GM19193 (cell line): ENCODE measurements around the gene TMEM135.

Experiments
- POLR2A ChIP-seq: IDR thresholded peaks from 4 replicates; pipeline ENCODE4 v1.6.1; 2011; ENCODE audit not compliant: insufficient read depth, insufficient read length; ENCODE audit errors: extremely low read depth

Gene TMEM135

GRCh38 chr11:87114093-87114492 is 76.4 kb downstream of the TMEM135 start:
- TF ChIP-seq POLR2A = no peak

- no peak for TF ChIP-seq POLR2A
Measured at GRCh38 chr11:87116185-87116584, 78.5 kb downstream of the TMEM135 start.

- no peak for TF ChIP-seq POLR2A
Measured at GRCh38 chr11:87120937-87121336, 83.2 kb downstream of the TMEM135 start.

GRCh38 chr11:87122852-87123251 is 85.1 kb downstream of the TMEM135 start:
- no peak for TF ChIP-seq POLR2A

GRCh38 chr11:87125257-87125656 is 87.5 kb downstream of the TMEM135 start:
- TF ChIP-seq POLR2A = no peak

GRCh38 chr11:87127101-87127500 is 89.4 kb downstream of the TMEM135 start:
- TF ChIP-seq POLR2A = no peak

DNA sequence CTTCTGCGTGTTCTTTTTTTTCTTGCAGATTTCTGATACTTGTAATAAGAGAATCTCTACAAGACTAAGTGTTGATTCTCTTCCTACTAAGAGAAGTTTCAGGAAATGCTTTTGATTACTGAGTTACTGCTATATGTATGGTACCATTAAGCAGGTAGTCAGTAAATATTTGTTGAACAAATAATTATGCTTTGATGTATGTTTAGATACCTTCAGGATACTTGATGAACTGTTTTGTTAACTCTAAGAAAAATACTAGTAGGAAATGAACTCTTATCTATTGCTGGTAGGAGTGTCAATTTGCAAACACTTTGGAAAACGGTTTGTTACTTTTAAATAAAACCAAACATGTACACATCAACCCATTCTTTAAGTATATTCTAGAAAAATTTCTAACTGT is 90.6 kb downstream of the TMEM135 start:
- TF ChIP-seq POLR2A = no peak

DNA sequence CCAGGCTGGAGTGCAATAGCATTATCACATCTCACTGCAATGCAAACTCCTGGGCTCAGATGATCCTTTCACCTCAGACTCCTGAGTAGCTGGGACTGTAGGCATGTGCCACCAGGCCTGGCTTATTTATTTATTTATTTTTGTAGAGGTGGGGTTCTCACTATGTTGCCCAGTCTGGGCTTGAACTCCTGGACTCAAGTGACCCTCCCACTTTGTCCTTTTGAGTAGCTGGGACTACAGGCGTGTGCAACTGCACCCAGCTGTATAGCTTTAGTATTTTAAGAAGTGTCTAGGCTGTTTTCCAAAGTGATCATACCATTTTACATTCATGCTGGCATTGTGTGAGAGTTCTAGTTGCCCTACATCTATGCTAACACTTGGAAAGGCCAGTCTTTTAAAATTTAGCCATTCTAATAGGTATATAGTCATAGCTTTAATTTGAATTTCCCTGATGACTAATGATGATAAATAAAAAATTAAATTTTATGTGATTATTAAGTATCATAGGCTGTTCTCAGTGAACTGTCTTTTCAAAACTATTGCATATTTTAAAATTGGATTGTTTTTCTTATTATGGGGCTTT is 96.9 kb downstream of the TMEM135 start:
- TF ChIP-seq POLR2A = no peak

DNA sequence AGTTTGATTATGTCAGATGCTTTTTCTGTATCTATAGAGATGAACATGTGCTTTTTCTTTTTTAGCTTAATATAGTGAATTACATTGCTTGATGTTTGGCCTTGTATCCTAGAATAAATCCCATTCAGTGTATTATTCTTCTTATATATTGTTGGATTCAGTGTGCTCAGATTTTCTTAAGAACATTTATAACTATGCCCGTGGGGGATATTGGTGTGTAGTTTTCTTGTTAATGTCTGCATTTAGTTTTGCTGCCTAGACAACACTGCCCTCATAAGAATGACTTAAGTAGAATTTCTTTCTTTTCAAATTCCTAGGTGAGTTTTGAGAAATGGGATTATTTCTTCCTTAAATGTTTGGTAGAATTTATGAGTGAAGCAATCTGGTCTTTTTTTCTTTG is 98.5 kb downstream of the TMEM135 start:
- TF ChIP-seq POLR2A = no peak

- TF ChIP-seq POLR2A = no peak
Measured at GRCh38 chr11:87137711-87138110, 100.0 kb downstream of the TMEM135 start.

GRCh38 chr11:87139475-87139874 is 101.7 kb downstream of the TMEM135 start:
- no peak for TF ChIP-seq POLR2A

DNA sequence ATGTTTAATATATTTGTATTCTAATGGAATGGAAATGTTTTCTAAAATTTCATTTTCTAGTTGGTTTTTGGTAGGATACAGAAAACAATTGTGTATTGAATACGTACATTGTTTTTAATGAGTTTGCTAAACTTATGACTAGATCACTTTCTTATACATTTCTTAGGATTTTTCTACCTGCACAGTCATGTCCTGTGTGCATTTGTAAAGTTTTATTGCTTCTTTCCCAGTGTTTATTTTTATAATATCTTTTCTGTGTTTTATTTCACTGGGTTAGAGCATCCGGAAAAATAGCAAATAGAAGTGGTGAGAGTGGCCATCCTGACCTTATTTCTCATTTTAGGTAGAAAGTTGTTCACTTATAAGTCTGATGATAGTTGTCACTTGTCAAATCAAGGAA is 103.6 kb downstream of the TMEM135 start:
- TF ChIP-seq POLR2A = no peak

GRCh38 chr11:87141980-87142514 is 104.3 kb downstream of the TMEM135 start:
- no peak for TF ChIP-seq POLR2A

GRCh38 chr11:87142594-87142993 is 104.9 kb downstream of the TMEM135 start:
- TF ChIP-seq POLR2A = no peak

GRCh38 chr11:87143641-87144040 is 105.9 kb downstream of the TMEM135 start:
- TF ChIP-seq POLR2A = no peak

GRCh38 chr11:87144252-87144651 is 106.5 kb downstream of the TMEM135 start:
- TF ChIP-seq POLR2A = no peak

DNA sequence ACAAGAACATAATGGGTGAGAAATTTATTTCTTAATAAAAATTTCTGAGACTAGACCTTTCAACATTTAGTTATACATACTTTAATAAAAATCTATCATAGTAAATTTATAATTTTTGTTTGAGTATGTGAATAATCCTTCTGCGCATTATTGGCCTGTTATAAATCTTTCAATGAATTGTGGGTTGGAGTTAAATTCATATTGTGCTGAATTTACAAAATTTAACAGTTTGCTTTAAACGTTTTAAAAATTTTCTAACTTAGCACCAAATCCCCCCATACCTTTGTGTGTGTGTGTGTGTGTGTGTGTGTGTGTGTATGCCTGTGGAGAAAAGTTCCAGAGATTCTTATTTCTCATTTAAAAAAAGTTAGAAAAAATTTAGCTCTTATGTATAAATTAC is 111.0 kb downstream of the TMEM135 start:
- no peak for TF ChIP-seq POLR2A

DNA sequence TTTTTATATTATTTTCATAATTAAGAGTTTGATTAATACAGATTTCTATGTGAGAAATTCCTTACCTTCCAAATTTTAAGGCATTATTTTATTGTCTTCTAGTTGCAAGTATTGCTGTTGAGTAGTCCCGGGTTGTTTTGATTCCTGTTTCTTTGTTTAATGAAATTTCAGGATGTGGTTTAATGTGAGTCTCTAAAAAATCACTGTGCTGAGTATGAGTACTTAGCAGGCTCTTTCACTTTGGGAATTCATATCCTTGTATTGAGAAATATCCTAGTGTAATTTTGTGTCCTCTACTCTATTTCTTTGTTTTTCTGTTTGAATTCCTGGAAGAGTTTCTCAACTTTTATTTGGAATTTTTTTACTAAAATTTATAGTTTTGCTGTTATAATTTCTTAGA is 113.2 kb downstream of the TMEM135 start:
- no peak for TF ChIP-seq POLR2A

GRCh38 chr11:87154246-87154645 is 116.5 kb downstream of the TMEM135 start:
- TF ChIP-seq POLR2A = no peak
